SU-DHL-6 (cell line): Measurements from ENCODE around the gene KRT31.
"Not testable (repeated sequence)": the region's sequence is repeated elsewhere in the genome, so short reads cannot be mapped to it uniquely, and the experiment has no call there.

ENCODE experiments used
- H2AFZ ChIP-seq: fragments of 200-600 bp; sonication (generic); 2 replicates; pipeline ENCODE4 v1.6.1; 2014; ENCODE audit warnings: low read depth, mild to moderate bottlenecking, moderate library complexity, mixed read lengths, antibody characterized with exemption, low read length; ENCODE audit not compliant: severe bottlenecking
- H3F3A ChIP-seq: fragments of 200-600 bp; shearing (Covaris generic); 2 replicates; pipeline ENCODE4 v1.6.0; 2016; ENCODE audit warnings: antibody characterized with exemption, mild to moderate bottlenecking; ENCODE audit not compliant: insufficient read depth
- H3K27ac ChIP-seq: fragments of 200-600 bp; sonication (generic); 2 replicates; pipeline ENCODE4 v1.5.1; 2016; ENCODE audit warnings: low read depth, mild to moderate bottlenecking, low read length, moderate library complexity, mixed read lengths
- H3K27me3 ChIP-seq: fragments of 200-600 bp; sonication (generic), shearing (Covaris generic); 2 replicates; pipeline ENCODE4 v1.6.0; 2014; ENCODE audit warnings: mild to moderate bottlenecking, low read length
- H3K36me3 ChIP-seq: fragments of 200-600 bp; sonication (generic); 2 replicates; pipeline ENCODE4 v1.6.1; 2014; ENCODE audit warnings: mild to moderate bottlenecking, low read length, mixed read lengths
- H3K4me2 ChIP-seq: fragments of 300-600, 200-600 bp; shearing (Covaris generic), sonication (generic); 2 replicates; pipeline ENCODE4 v1.6.0; 2014; ENCODE audit warnings: low read length, low read depth, mild to moderate bottlenecking; ENCODE audit not compliant: poor library complexity, severe bottlenecking
- H3K4me3 ChIP-seq: fragments of 200-600 bp; sonication (generic); 2 replicates; pipeline ENCODE4 v1.5.1; 2014; ENCODE audit warnings: antibody characterized with exemption, low read length, mild to moderate bottlenecking, mixed read lengths; ENCODE audit not compliant: insufficient read depth, poor library complexity, severe bottlenecking
- H3K79me2 ChIP-seq: fragments of 200-600 bp; sonication (generic); 2 replicates; pipeline ENCODE4 v1.6.1; 2014; ENCODE audit warnings: mild to moderate bottlenecking, low read length, moderate library complexity; ENCODE audit not compliant: insufficient read depth
- H3K9ac ChIP-seq: fragments of 200-600 bp; sonication (generic); 2 replicates; pipeline ENCODE4 v1.7.0; 2014; ENCODE audit warnings: mild to moderate bottlenecking, low read length
- H3K9me2 ChIP-seq: fragments of 200-600 bp; sonication (generic); replicated peaks from 2 replicates; pipeline ENCODE4 v1.6.1; 2014; ENCODE audit warnings: low read length; ENCODE audit not compliant: insufficient read depth
- H3K9me3 ChIP-seq: fragments of 200-600 bp; sonication (generic); 2 replicates; pipeline ENCODE4 v1.6.1; 2014; ENCODE audit warnings: low read length, mixed read lengths; ENCODE audit not compliant: insufficient read depth
- H4K20me1 ChIP-seq: fragments of 200-600 bp; sonication (generic); 2 replicates; pipeline ENCODE4 v1.6.1; 2014; ENCODE audit warnings: low read depth, mild to moderate bottlenecking, antibody characterized with exemption, low read length, moderate library complexity, mixed read lengths
- CTCF ChIP-seq: fragments of 200-600 bp; sonication (generic); IDR thresholded peaks from one replicate; pipeline ENCODE4 v1.5.1; 2017; ENCODE audit warnings: antibody characterized with exemption, mild to moderate bottlenecking, low read length, moderate library complexity; ENCODE audit not compliant: insufficient read depth, poor library complexity, severe bottlenecking
- EZH2phosphoT487 ChIP-seq: fragments of 200-600 bp; sonication (generic), shearing (Covaris generic); conservative IDR thresholded peaks from 2 replicates; pipeline ENCODE4 v1.6.1; 2018; ENCODE audit warnings: mild to moderate bottlenecking, antibody characterized with exemption, low read length, moderate library complexity, mixed read lengths

KRT31 gene

GRCh38 chr17:41395611-41396010 lies 1.8 kb downstream of the KRT31 start:
- no peaks in the 10 kb centered on the region for H4K20me1 ChIP-seq
- no peaks in the 10 kb centered on the region for H3K9me2 ChIP-seq
- TF ChIP-seq CTCF (no peak), EZH2phosphoT487 (no peak)
- H2AFZ ChIP-seq, result no peak overlapping the region
- H3F3A ChIP-seq, result no peaks in the 10 kb centered on the region
- no peak overlapping the region for H3K27ac ChIP-seq
- no peaks in the 10 kb centered on the region for H3K9me3 ChIP-seq
- H3K4me2 ChIP-seq, result no peak overlapping the region
- H3K9ac ChIP-seq, result no peak overlapping the region
- no peak overlapping the region for H3K4me3 ChIP-seq
- no peaks in the 10 kb centered on the region for H3K79me2 ChIP-seq
- H3K27me3 ChIP-seq, result 0 out of 2 replicates have a peak, but pooled peaks cover 4% of the 10 kb centered on the region
- H3K36me3 ChIP-seq, result no peaks in the 10 kb centered on the region

- not testable (repeated sequence) for H3K4me2 ChIP-seq, H3F3A ChIP-seq, H3K27ac ChIP-seq, H4K20me1 ChIP-seq, H3K9me3 ChIP-seq, H2AFZ ChIP-seq, H3K9me2 ChIP-seq, H3K9ac ChIP-seq, H3K4me3 ChIP-seq, H3K79me2 ChIP-seq, H3K36me3 ChIP-seq, H3K27me3 ChIP-seq
These were observed 2.4 kb downstream of the KRT31 start for GRCh38 chr17:41395044-41395443.

- Histone ChIP-seq H3K27me3 (0 out of 2 replicates have a peak, but pooled peaks cover 4% of the 10 kb centered on the region), H4K20me1 (no peaks in the 10 kb centered on the region), H3K9ac (no peak overlapping the region), H3K9me3 (0 out of 2 replicates have a peak, but pooled peaks cover 3% of the 10 kb centered on the region), H3F3A (no peaks in the 10 kb centered on the region), H2AFZ (no peak overlapping the region), H3K9me2 (no peaks in the 10 kb centered on the region), H3K4me3 (no peak overlapping the region), H3K36me3 (no peaks in the 10 kb centered on the region), H3K79me2 (no peaks in the 10 kb centered on the region), H3K27ac (no peak overlapping the region), H3K4me2 (no peak overlapping the region)
- no peak for TF ChIP-seq CTCF
- no peak for TF ChIP-seq EZH2phosphoT487
These were observed 3.0 kb downstream of the KRT31 start for GRCh38 chr17:41394254-41394996.

GRCh38 chr17:41393826-41394225 lies 3.6 kb downstream of the KRT31 start:
- H3K4me3 ChIP-seq, result no peak overlapping the region
- no peak overlapping the region for H3K9ac ChIP-seq
- H4K20me1 ChIP-seq, result no peaks in the 10 kb centered on the region
- H3K4me2 ChIP-seq, result no peak overlapping the region
- TF ChIP-seq CTCF (no peak), EZH2phosphoT487 (no peak)
- H2AFZ ChIP-seq, result no peak overlapping the region
- H3K79me2 ChIP-seq, result no peaks in the 10 kb centered on the region
- no peaks in the 10 kb centered on the region for H3K36me3 ChIP-seq
- no peaks in the 10 kb centered on the region for H3K9me2 ChIP-seq
- 0 out of 2 replicates have a peak, but pooled peaks cover 3% of the 10 kb centered on the region for H3K9me3 ChIP-seq
- no peak overlapping the region for H3K27ac ChIP-seq
- no peaks in the 10 kb centered on the region for H3F3A ChIP-seq
- 0 out of 2 replicates have a peak, but pooled peaks cover 4% of the 10 kb centered on the region for H3K27me3 ChIP-seq
